Activated CD4-positive, alpha-beta T cell treated with anti-CD3 and anti-CD28 coated beads, Interleukin-2, Interleukin-6, amounts not matched to agents 100 ng/mL and 50 ng/mL, durations not matched to agents 16 hours and 8 hours (primary cell): ENCODE data around the gene USHBP1.
A peak's percentile ranks its signal among the peaks of the same experiment; 100 is the strongest.

Experiments
- DNase-seq: peaks from one replicate; pipeline ENCODE4 v3.0.0-alpha.2; 2020

USHBP1 gene

GRCh38 chr19:17206736-17207581, 57.6 kb downstream of the USHBP1 start:
- no peak for DNase-seq

- DNase-seq: peak; percentile 60
Measured at GRCh38 chr19:17205237-17206140, 59.1 kb downstream of the USHBP1 start.

- no peak for DNase-seq
Measured at GRCh38 chr19:17202713-17203112, 61.8 kb downstream of the USHBP1 start.

DNA sequence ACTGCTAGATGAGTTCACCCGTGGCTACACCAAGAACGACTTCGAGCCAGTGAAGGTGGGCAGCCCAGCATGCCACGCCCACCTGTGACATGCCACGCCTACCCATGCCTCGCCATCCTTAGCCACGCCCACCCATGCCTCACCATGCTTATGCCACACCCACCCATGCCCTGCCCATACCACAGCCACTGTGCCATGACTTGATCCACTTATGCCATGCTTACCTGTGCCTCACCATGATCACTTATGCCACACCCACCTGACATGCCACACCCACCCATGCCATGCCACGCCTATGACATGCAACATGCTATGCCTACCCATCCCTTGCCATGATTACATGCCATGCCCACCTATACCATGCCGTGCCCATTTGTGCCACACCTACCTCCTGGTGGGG, 62.3 kb downstream of the USHBP1 start:
- DNase-seq: peak; percentile 33

- DNase-seq: no peak
Measured at GRCh38 chr19:17200408-17201079, 64.0 kb downstream of the USHBP1 start.
